ENCODE data around the gene ITPKA.

DNA sequence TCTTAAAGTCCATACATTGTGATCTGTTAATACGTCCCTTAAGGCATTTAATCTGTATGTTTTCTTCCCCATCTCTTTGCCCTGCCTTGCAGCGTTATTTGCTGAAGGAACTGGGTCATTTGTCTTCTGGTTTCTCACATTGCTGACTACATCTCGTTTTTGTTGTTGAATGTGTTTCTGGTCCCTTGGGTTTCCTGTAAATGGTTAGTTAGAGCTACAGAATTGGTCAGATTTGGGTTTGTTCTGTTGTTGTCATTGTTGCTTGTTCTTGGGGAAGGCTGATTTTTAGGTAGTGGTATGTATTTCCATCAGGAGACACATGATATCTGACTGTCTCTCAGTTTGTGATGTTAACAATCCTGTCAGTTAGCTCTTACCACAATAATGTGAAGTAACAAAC, 27.0 kb upstream of the ITPKA start:
- TF ChIP-seq SIN3A (IDR thresholded peaks at IDR 0.05; ENCODE audit: borderline replicate concordance, insufficient read depth, low read depth, low read length) (no peak), POLR2AphosphoS5 (IDR thresholded peaks at IDR 0.05; ENCODE audit: low read depth, low read length) (no peak), TCF7L2 (IDR thresholded peaks at IDR 0.05; ENCODE audit: low read depth, low read length) (no peak)
- TF ChIP-seq, protein P1, sequence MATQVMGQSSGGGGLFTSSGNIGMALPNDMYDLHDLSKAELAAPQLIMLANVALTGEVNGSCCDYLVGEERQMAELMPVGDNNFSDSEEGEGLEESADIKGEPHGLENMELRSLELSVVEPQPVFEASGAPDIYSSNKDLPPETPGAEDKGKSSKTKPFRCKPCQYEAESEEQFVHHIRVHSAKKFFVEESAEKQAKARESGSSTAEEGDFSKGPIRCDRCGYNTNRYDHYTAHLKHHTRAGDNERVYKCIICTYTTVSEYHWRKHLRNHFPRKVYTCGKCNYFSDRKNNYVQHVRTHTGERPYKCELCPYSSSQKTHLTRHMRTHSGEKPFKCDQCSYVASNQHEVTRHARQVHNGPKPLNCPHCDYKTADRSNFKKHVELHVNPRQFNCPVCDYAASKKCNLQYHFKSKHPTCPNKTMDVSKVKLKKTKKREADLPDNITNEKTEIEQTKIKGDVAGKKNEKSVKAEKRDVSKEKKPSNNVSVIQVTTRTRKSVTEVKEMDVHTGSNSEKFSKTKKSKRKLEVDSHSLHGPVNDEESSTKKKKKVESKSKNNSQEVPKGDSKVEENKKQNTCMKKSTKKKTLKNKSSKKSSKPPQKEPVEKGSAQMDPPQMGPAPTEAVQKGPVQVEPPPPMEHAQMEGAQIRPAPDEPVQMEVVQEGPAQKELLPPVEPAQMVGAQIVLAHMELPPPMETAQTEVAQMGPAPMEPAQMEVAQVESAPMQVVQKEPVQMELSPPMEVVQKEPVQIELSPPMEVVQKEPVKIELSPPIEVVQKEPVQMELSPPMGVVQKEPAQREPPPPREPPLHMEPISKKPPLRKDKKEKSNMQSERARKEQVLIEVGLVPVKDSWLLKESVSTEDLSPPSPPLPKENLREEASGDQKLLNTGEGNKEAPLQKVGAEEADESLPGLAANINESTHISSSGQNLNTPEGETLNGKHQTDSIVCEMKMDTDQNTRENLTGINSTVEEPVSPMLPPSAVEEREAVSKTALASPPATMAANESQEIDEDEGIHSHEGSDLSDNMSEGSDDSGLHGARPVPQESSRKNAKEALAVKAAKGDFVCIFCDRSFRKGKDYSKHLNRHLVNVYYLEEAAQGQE (IDR thresholded peaks at IDR 0.05; ENCODE audit: insufficient read depth in 1 of 2, low read depth in 2 of 2, low read length in 1 of 2) = no peak
- TF ChIP-seq, protein P2, sequence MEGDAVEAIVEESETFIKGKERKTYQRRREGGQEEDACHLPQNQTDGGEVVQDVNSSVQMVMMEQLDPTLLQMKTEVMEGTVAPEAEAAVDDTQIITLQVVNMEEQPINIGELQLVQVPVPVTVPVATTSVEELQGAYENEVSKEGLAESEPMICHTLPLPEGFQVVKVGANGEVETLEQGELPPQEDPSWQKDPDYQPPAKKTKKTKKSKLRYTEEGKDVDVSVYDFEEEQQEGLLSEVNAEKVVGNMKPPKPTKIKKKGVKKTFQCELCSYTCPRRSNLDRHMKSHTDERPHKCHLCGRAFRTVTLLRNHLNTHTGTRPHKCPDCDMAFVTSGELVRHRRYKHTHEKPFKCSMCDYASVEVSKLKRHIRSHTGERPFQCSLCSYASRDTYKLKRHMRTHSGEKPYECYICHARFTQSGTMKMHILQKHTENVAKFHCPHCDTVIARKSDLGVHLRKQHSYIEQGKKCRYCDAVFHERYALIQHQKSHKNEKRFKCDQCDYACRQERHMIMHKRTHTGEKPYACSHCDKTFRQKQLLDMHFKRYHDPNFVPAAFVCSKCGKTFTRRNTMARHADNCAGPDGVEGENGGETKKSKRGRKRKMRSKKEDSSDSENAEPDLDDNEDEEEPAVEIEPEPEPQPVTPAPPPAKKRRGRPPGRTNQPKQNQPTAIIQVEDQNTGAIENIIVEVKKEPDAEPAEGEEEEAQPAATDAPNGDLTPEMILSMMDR (IDR thresholded peaks at IDR 0.05) = no peak

Measured in Panc1 (cell line).